NB4 (cell line): ENCODE measurements around the gene SLC18A3.

Experiments
- DNase-seq: peaks from one replicate; pipeline ENCODE4 v3.0.0; 2010; ENCODE audit warnings: low read depth
- H3K4me3 ChIP-seq: one replicate; pipeline ENCODE4 v1.5.1; 2011; ENCODE audit warnings: mild to moderate bottlenecking, low read depth, low read length, moderate library complexity
- MYC ChIP-seq: IDR thresholded peaks from 2 replicates; pipeline ENCODE4 v1.6.1; 2011; ENCODE audit warnings: low read depth, low read length
- POLR2A ChIP-seq: IDR thresholded peaks from 2 replicates; pipeline ENCODE4 v1.6.1; 2011; ENCODE audit warnings: mild to moderate bottlenecking; ENCODE audit not compliant: insufficient read length; ENCODE audit errors: extremely low read depth
- TF ChIP-seq, protein P1 (sequence below): IDR thresholded peaks from 2 replicates; pipeline ENCODE4 v1.6.1; 2011; ENCODE audit warnings: low read depth, low read length
- TF ChIP-seq, protein P2 (sequence below): IDR thresholded peaks from one replicate; pipeline ENCODE4 v1.5.1; 2012; ENCODE audit warnings: low read depth, low read length

SLC18A3 gene

DNA sequence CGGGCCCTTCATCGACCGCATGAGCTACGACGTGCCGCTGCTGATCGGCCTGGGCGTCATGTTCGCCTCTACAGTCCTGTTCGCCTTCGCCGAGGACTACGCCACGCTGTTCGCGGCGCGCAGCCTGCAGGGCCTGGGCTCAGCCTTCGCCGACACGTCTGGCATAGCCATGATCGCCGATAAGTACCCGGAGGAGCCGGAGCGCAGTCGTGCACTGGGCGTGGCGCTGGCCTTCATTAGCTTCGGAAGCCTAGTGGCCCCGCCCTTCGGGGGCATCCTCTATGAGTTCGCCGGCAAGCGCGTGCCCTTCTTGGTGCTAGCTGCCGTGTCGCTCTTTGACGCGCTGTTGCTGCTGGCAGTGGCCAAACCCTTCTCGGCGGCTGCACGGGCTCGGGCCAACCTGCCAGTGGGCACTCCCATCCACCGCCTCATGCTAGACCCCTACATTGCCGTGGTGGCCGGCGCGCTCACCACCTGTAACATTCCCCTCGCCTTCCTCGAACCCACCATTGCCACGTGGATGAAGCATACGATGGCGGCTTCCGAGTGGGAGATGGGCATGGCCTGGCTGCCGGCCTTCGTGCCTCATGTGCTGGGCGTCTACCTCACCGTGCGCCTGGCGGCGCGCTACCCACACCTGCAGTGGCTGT, 1.2 kb downstream of the SLC18A3 start:
- TF ChIP-seq, protein P1, sequence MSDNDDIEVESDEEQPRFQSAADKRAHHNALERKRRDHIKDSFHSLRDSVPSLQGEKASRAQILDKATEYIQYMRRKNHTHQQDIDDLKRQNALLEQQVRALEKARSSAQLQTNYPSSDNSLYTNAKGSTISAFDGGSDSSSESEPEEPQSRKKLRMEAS, result no peak
- TF ChIP-seq MYC (no peak), POLR2A (no peak)
- TF ChIP-seq, protein P2, sequence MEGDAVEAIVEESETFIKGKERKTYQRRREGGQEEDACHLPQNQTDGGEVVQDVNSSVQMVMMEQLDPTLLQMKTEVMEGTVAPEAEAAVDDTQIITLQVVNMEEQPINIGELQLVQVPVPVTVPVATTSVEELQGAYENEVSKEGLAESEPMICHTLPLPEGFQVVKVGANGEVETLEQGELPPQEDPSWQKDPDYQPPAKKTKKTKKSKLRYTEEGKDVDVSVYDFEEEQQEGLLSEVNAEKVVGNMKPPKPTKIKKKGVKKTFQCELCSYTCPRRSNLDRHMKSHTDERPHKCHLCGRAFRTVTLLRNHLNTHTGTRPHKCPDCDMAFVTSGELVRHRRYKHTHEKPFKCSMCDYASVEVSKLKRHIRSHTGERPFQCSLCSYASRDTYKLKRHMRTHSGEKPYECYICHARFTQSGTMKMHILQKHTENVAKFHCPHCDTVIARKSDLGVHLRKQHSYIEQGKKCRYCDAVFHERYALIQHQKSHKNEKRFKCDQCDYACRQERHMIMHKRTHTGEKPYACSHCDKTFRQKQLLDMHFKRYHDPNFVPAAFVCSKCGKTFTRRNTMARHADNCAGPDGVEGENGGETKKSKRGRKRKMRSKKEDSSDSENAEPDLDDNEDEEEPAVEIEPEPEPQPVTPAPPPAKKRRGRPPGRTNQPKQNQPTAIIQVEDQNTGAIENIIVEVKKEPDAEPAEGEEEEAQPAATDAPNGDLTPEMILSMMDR, result no peak
- no peak for DNase-seq
- no peak overlapping the region for H3K4me3 ChIP-seq

DNA sequence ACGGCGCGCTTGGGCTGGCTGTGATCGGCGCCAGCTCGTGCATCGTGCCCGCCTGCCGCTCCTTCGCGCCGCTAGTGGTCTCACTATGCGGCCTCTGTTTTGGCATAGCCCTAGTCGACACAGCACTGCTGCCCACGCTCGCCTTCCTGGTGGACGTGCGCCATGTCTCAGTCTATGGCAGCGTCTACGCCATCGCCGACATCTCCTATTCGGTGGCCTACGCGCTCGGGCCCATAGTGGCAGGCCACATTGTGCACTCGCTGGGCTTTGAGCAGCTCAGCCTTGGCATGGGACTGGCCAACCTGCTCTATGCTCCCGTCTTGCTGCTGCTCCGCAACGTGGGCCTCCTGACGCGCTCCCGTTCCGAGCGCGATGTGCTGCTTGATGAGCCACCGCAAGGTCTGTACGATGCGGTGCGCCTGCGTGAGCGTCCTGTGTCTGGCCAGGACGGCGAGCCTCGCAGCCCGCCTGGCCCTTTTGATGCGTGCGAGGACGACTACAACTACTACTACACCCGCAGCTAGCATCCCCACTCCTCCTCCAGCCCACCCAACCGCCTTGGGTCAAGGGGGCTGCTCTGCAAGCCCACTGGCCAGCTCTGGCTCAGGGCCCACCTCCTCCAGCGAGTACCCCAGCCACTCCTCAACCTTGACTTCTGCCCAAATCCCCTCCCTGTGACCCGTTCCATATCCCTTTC, 1.9 kb downstream of the SLC18A3 start:
- no peak overlapping the region for H3K4me3 ChIP-seq
- TF ChIP-seq, protein P2, result no peak
- TF ChIP-seq POLR2A, result no peak
- TF ChIP-seq, protein P1, result no peak
- TF ChIP-seq MYC, result no peak
- no peak for DNase-seq

DNA sequence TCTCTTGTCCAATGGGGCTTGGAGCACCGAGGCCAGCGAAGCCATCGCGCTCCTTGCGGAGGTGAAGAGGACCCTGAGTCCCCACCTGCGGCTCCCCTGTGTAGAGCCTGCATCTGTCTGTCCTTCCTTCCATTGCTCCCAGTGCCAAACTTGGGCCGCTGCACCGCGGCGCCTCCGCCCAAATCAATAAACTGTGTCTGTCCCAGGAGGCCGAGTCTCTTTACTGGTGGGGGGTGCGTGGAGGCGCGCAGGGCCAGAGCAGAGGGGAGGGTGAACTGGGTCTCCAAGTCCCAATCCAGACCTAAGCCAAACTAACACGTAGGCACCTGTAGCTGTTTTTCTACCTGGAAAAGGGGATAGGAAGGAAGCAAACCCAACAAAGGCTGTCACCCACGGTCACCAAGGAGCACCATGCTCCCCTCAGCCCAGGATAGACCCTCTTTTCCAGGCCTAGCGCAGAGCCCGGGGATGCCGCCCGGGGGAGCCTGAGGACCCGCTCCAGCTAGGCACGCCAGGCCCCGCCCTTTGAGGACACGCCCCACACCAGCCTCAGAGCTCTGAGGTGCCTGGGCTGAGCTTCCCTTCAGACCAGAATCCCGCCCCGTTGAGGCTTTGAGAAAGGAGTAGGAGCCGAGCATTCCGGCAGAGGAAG, 2.5 kb downstream of the SLC18A3 start:
- no peak overlapping the region for H3K4me3 ChIP-seq
- DNase-seq, result peak; percentile 65
- TF ChIP-seq MYC (no peak), POLR2A (no peak)
- TF ChIP-seq, protein P2, result no peak
- TF ChIP-seq, protein P1, result no peak

DNA sequence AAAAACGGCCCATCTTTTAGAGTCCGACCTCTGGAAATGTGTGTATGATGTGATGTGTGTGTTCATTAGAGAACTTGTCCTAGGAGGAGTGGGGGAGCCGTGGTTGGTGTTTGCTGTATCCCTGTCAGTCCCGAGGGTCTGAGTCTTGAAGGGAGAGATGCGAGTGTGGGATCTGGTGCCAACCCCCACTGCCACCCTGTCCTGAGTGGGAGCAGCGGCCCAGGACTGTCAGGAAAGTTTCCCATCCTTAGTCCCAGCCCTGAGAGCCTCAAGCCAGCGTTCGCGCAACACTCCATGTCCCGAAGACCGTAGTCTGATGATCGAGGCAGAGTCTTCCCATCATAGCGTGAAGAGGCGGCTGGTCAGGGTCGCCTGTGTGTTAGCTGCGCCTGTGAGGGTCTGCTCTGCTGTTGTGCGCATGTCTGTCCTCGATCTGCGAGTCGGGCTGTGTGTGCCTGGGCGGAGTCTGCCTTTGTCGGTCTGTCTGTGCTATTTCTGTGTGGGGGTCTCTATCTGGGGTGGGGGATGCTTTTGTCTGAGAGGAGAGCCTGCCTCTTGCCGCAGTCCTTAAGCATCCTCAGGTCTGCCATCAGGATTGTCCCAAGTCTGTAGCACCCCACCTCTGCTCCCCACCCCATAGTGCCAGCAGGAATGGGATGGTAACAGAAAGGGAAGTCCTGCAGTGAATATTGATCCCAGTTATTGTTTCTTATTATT, 3.2 kb downstream of the SLC18A3 start:
- no peak for DNase-seq
- no peak overlapping the region for H3K4me3 ChIP-seq
- TF ChIP-seq POLR2A, result no peak
- no peak for TF ChIP-seq MYC
- TF ChIP-seq, protein P1, result no peak
- TF ChIP-seq, protein P2, result no peak

DNA sequence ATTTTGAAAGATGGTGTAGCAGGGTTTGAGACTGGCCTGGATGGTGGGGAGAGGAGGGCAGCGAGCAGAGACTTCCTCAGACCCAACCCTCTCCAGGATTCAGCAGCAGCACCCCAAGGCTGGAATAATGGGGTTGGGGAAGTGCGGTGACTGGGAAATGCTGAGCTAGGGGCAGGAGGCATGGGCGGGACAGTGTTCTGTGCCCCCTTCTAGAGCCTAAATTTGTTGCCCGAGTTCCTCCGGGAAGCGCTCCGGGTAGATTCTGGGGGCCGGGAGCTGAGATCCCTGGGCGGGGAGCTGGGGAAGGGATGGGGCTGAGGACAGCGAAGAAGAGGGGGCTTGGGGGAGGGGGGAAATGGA, 3.8 kb downstream of the SLC18A3 start, which contains the start of gene CHAT:
TSS of gene CHAT (plus strand) at position 156 of the 360 bp plus-strand sequence. CDS start at position 309, 153 bp downstream.
- no peak for DNase-seq
- no peak for TF ChIP-seq POLR2A
- TF ChIP-seq, protein P1, result no peak
- TF ChIP-seq MYC, result no peak
- TF ChIP-seq, protein P2, result no peak
- no peak within 1 kb of the TSS for H3K4me3 ChIP-seq
